Muscle layer of duodenum (tissue), 2 donors: Measurements from ENCODE around the gene LRRC3C.
A peak's percentile ranks its signal among the peaks of the same experiment; 100 is the strongest.
"Not testable (repeated sequence)": the region's sequence is repeated elsewhere in the genome, so short reads cannot be mapped to it uniquely, and the experiment has no call there.

Source experiments
- H3K27ac ChIP-seq: one replicate; pipeline ENCODE4 v1.7.0; 2013; ENCODE audit warnings: mild to moderate bottlenecking, low read length
- H3K27me3 ChIP-seq: one replicate; pipeline ENCODE4 v1.7.0; 2013; ENCODE audit warnings: low read depth, mild to moderate bottlenecking, control low read depth, low read length
- H3K36me3 ChIP-seq, 2 donors: one replicate each; pipeline ENCODE4 v1.7.0; 2013; ENCODE audit warnings: low read length in 2 of 2, control low read depth in 1 of 2, mild to moderate bottlenecking in 1 of 2; ENCODE audit not compliant: insufficient read depth in 2 of 2, control insufficient read depth in 1 of 2
- H3K4me1 ChIP-seq, 2 donors: one replicate each; pipeline ENCODE4 v1.7.0; 2013; ENCODE audit warnings: low read length in 2 of 2, mild to moderate bottlenecking in 2 of 2, control low read depth in 1 of 2, moderate library complexity in 1 of 2; ENCODE audit not compliant: insufficient read depth in 2 of 2, control insufficient read depth in 1 of 2
- H3K4me3 ChIP-seq, 2 donors: one replicate each; pipeline ENCODE4 v1.7.0; 2013; ENCODE audit warnings: low read length in 2 of 2, low read depth in 1 of 2, mild to moderate bottlenecking in 1 of 2
- H3K9me3 ChIP-seq, 2 donors: one replicate each; pipeline ENCODE4 v1.7.0; 2013; ENCODE audit warnings: low read length in 2 of 2, control low read depth in 1 of 2, mild to moderate bottlenecking in 1 of 2; ENCODE audit not compliant: control insufficient read depth in 1 of 2
- donor health status: healthy.

Gene LRRC3C, protein sequence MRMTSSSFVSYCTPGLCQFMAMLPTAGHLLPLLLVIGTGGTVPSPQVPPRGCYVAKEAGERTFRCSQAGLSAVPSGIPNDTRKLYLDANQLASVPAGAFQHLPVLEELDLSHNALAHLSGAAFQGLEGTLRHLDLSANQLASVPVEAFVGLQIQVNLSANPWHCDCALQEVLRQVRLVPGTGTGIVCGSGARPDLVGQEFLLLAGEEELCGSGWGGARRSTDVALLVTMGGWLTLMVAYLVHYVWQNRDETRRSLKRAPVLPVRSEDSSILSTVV

DNA sequence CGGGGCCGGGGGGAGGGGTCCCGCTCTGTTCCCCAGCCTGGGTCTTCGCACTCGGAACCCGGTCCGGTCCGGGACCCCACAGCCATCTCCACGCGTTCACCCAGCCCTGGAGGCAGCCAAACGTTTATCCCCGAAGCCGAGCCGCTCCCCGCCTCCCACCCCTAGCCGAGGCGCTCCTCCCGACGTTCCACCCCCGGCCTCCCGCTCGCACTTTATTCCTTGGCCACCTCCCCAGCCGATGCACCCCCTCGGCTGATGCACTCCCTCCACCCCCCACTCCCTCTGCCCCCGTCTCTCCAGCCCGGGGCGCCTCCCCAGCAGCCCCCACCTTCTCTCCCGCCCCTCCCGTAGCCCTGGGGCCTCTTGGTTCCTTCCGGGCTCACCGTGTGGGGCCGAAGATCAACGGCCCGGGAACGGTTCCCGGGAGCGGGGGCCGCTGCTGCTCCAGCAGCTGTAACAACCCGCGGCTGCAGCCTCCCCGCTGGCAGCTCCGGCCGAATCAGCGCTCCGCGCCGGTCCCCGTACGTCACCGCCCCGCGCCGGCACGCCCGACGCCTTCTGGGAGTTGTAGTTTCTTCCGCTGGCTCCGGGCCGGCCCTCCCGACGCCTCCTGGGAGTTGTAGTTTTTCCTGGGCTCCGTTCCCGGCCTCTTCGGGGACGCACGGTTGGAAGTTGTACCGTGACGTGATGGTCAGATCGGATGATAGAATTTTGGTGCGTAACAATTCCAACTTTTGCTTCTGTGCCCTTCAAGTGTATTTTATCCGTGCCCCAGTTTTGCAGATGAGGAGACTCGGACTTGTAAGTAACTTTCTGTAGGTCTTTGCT is at the start of gene LRRC3C, which contains the start of gene ORMDL3:
TSS of gene LRRC3C (plus strand) at position 632 of the 828 bp plus-strand sequence. CDS start 13,792 bp downstream, outside the sequence.
TSS of gene ORMDL3 (minus strand) at position 501 of the 828 bp plus-strand sequence. CDS start 3,398 bp downstream, outside the sequence.
- peaks cover 13 to 26% of the 10 kb centered on the region in 2 donors for H3K36me3 ChIP-seq
- H3K9me3 ChIP-seq: no peaks in the 10 kb centered on the region
- peaks cover 17 to 36% of the 10 kb centered on the region in 2 donors for H3K4me1 ChIP-seq
- peak within 1 kb of the TSS; percentile 94 for H3K27ac ChIP-seq
- peak within 1 kb of the TSS; percentile 78 to 90 for H3K4me3 ChIP-seq
- no peaks in the 10 kb centered on the region for H3K27me3 ChIP-seq

DNA sequence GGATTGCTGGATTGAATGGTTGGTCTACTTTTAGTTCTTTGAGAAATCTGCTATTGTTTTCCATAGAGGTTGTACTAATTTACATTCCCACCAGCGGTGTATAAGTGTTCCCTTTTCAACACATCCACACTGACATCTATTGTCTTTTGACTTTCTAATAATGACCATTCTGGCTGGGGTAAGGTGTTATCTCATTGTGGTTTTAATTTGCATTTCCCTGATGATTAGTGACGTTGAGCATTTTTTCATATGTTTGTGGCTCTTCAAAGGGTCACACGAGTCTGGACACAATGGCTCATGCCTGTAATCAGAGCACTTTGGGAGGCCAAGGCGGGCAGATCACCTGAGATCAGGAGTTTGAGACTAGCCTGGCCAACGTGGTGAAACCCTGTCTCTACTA is 41.4 kb upstream of the LRRC3C start:
- H3K36me3 ChIP-seq, H3K4me1 ChIP-seq, H3K27ac ChIP-seq, H3K9me3 ChIP-seq, H3K27me3 ChIP-seq, H3K4me3 ChIP-seq: not testable (repeated sequence)

DNA sequence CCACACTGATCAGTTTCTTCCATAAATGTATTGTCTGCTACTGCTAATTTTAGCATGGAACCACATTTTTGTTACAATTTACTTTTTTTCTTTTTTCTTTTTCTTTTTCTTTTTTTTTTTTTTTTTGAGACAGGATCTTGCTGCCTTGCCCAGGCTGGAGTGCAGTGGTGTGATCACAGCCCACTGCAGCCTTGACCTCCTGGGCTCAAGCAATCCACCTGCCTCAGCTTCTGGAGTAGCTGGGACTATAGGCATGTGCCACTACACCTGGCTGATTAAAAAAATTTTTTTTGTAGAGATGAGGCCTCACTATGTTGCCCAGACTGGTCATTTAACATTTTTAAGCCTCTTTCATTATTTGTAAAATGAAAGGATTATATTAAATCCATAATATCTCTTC is 40.5 kb upstream of the LRRC3C start:
- H3K36me3 ChIP-seq: no peaks in the 10 kb centered on the region
- H3K9me3 ChIP-seq: no peaks in the 10 kb centered on the region
- no peaks in the 10 kb centered on the region for H3K4me1 ChIP-seq
- H3K4me3 ChIP-seq: no peak overlapping the region
- H3K27ac ChIP-seq: no peak overlapping the region
- no peaks in the 10 kb centered on the region for H3K27me3 ChIP-seq

DNA sequence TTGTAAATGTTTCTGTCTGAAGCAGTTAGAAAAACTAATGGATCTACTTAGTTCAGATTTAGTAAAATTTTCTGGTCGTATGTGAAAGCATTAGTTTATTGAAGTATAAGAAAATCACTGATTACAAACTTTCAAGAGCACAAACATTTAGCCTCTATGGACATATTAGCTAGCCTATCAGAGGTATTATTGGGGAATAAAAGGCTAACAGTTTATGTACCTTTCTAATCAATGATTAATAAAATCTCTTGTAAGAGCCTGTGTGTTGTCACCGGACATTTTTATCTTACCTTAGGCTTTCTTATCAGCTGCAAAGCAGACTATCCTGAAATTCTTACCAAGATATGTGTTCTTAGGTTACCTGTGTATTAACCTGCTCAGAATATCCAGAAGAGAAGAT is 38.3 kb upstream of the LRRC3C start:
- no peaks in the 10 kb centered on the region for H3K4me1 ChIP-seq
- no peaks in the 10 kb centered on the region for H3K9me3 ChIP-seq
- H3K27me3 ChIP-seq: no peaks in the 10 kb centered on the region
- H3K36me3 ChIP-seq: no peaks in the 10 kb centered on the region
- no peak overlapping the region for H3K27ac ChIP-seq
- no peak overlapping the region for H3K4me3 ChIP-seq

DNA sequence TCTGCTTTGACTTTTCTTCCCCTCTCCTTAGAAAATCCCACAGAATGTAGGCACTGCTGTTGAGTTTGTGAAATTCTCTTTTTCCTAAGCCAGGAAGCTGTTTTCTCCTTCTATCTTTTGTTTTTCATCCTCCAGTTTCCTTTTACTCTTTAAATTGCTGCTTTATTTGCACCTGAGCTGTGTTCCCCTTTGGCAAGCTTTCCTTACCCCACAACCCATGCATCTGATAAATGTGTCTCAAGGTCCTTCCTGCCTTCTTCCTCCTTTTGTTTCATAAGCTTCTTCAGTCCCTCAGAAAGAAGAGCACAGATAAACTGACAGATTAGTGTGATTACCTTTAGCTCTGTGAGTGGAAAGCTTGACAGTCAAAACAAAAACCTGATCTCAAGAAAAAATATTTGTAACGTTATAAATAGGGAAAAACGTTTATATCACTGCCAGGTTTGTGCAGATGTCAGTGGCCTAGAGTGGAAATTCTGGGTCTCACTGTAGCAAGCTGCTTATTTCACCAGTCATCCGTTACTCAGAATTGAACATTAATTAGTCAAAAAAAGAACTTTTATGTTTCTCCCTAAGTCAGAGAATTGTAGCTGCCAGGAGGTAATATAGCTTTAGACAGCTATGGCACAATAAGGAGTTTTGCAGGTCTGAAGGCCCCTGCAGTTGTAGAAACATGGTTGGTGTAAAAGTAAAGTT is 32.7 kb upstream of the LRRC3C start:
- no peak overlapping the region for H3K27ac ChIP-seq
- no peaks in the 10 kb centered on the region for H3K4me1 ChIP-seq
- H3K27me3 ChIP-seq: no peaks in the 10 kb centered on the region
- no peaks in the 10 kb centered on the region for H3K9me3 ChIP-seq
- H3K36me3 ChIP-seq: no peaks in the 10 kb centered on the region
- no peak overlapping the region for H3K4me3 ChIP-seq

DNA sequence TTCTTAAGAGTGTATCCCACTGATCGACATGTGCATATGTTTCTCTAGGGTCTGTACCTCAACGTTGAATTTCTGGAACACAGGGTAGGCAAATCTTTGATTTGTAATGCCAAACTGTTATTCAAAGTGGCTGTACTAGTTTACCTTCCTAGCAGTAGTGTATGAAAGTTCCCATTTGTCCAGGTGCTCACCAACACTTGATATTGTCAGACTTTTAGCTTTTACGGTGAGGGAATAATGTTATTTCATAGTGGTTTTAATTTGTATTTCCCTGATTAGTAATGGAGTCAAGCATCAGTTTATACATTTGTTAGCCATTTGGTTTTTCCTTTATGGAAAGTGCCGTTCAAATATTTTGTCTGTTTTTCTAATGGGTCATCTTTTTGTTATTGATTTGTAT is 29.4 kb upstream of the LRRC3C start:
- no peaks in the 10 kb centered on the region for H3K4me1 ChIP-seq
- H3K27me3 ChIP-seq: no peaks in the 10 kb centered on the region
- H3K27ac ChIP-seq: no peak overlapping the region
- no peaks in the 10 kb centered on the region for H3K36me3 ChIP-seq
- H3K9me3 ChIP-seq: no peaks in the 10 kb centered on the region
- no peak overlapping the region for H3K4me3 ChIP-seq

DNA sequence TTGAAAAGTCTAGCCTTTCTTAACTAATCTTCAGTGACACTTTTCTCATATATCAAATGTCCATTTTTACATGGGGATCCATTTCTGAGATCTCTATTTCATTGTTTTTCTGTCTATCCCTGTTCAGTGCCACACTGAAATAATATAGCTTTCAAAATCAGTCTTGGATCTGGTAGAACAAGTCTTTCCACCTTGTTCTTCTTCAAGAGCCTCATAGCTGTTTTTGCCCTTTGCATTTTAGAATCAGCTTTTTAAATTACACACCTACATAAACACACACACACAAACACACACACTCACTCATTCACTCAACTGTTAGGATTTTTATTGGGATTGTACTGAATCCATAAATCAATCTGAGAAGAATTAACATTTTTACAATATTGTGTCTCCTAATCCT is 28.3 kb upstream of the LRRC3C start:
- Histone ChIP-seq H3K4me3 (no peak overlapping the region), H3K27me3 (no peaks in the 10 kb centered on the region), H3K9me3 (no peaks in the 10 kb centered on the region), H3K4me1 (no peaks in the 10 kb centered on the region), H3K27ac (no peak overlapping the region), H3K36me3 (peaks cover 0 to 4% of the 10 kb centered on the region in 2 donors)

DNA sequence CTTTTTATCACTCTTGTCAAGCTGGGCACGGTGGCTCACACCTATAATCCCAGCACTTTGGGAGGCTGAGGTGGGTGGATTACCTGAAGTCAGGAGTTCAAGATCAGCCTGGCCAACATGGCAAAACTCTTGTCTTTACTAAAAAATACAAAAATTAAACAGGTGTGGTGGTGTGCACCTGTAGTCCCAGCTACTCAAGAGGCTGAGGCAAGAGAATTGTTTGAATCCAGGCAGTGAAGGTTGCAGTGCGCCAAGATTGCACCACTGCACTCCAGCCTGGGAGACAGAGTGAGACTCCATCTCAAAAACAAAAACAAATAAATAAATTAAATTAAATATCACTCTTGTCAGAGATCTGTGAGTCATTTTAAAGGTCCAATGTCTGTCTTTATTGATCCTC is 25.5 kb upstream of the LRRC3C start:
- H3K27ac ChIP-seq, H3K4me1 ChIP-seq, H3K36me3 ChIP-seq, H3K27me3 ChIP-seq, H3K9me3 ChIP-seq, H3K4me3 ChIP-seq: not testable (repeated sequence)

DNA sequence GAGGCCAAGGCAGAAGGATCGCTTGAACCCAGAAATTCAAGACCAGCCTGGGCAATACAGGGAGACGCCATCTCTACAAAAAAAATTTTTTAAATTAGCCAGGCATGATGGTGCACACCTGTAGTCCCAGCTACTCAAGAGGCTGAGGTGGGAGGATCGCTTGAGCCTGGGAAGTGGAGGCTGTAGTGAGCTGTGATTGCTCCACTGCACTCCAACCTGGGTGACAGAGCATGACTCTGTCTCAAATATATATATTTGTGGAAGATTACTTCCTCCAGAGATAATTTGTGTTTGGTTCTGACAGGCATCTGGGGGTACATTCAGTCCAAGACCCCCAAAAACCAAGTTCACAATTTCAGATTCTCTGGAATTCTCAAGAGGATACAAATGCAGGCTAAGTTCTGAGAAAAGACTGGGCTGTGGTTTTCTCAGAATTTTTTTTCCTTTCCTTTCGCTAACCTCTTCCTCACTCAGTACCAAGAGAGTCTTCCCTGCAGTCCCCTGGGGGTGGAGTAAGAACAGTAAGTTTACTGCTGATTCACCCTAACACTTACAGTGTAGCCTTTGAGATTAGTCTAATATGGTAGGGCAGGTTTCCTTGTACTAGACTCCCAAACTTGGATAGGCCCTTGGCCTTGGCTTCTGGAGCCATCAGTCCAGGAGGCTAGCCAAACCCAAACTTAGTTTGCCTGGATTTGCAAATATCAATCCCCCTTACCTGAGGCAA is 24.2 kb upstream of the LRRC3C start:
- Histone ChIP-seq H3K36me3 (peaks cover 0 to 9% of the 10 kb centered on the region in 2 donors), H3K9me3 (no peaks in the 10 kb centered on the region), H3K4me3 (no peak overlapping the region), H3K4me1 (no peaks in the 10 kb centered on the region), H3K27ac (no peak overlapping the region), H3K27me3 (no peaks in the 10 kb centered on the region)

DNA sequence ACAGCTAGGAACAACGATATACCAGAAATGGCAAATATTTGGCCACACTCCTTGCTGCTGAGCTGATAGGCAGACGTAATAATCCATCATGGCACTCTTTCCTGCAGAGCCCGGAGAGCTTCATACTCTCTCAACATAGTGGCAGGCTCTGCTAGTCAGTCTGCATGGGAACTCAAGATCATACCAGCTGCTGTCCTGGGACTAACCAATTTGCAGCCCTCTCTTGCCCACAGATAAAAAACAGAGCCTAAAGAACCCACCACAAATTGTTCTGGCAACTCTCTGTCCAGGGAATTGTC is 22.6 kb upstream of the LRRC3C start:
- peaks cover 4 to 18% of the 10 kb centered on the region in 2 donors for H3K36me3 ChIP-seq
- no peaks in the 10 kb centered on the region for H3K9me3 ChIP-seq
- no peak overlapping the region for H3K27ac ChIP-seq
- no peaks in the 10 kb centered on the region for H3K27me3 ChIP-seq
- no peaks in the 10 kb centered on the region for H3K4me1 ChIP-seq
- H3K4me3 ChIP-seq: no peak overlapping the region

DNA sequence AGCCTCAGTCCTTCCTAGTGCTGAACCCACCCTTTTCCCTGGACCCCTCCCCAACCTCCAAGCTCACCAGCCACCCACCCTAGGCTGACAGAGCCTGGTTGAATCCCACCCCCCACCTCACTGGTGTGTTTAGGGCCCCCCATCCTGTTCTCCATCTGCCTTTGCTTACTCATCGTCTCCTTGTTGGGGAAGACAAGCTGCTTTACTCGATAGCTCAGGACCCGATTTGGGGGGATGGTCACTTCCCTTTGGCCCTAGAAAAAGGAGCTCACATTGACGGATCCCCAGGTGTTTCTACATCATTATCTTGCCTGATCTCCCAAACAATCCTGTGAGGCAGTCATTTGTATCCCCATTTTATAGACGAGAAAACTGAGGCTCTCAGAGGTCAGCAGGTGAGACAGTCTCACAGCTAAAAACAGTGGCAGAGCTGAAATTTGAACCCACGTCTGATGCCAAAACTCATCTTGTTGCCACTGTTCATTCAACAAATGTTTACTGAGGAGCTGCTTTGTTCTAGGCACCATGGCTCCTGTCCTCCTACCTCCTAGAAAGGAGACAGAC is 18.7 kb upstream of the LRRC3C start:
- H3K36me3 ChIP-seq: peaks cover 9 to 16% of the 10 kb centered on the region in 2 donors
- H3K27me3 ChIP-seq: no peaks in the 10 kb centered on the region
- no peaks in the 10 kb centered on the region for H3K4me1 ChIP-seq
- H3K9me3 ChIP-seq: no peaks in the 10 kb centered on the region
- H3K4me3 ChIP-seq: no peak overlapping the region
- no peak overlapping the region for H3K27ac ChIP-seq
